Ishikawa (cell line): ENCODE results near the gene LSM14B.

Experiments used
- CEBPB ChIP-seq: IDR thresholded peaks from 2 replicates; pipeline ENCODE4 v1.6.1; 2012
- CREB1 ChIP-seq: IDR thresholded peaks from 2 replicates; pipeline ENCODE4 v1.6.1; 2012; ENCODE audit warnings: low read depth
- EGR1 ChIP-seq: IDR thresholded peaks from 2 replicates; pipeline ENCODE4 v1.6.1; 2012
- EP300 ChIP-seq: IDR thresholded peaks from 2 replicates; pipeline ENCODE4 v1.6.1; 2012; ENCODE audit warnings: borderline replicate concordance
- FOXM1 ChIP-seq: IDR thresholded peaks from 2 replicates; pipeline ENCODE4 v1.6.1; 2012; ENCODE audit warnings: low read depth, borderline replicate concordance
- MAX ChIP-seq: IDR thresholded peaks from 2 replicates; pipeline ENCODE4 v1.6.1; 2012
- NFIC ChIP-seq: IDR thresholded peaks from 2 replicates; pipeline ENCODE4 v1.6.1; 2012
- RAD21 ChIP-seq: IDR thresholded peaks from 2 replicates; pipeline ENCODE4 v1.6.1; 2012; ENCODE audit warnings: low read depth
- REST ChIP-seq: IDR thresholded peaks from 2 replicates; pipeline ENCODE4 v1.6.1; 2012; ENCODE audit warnings: low read depth, mild to moderate bottlenecking
- TAF1 ChIP-seq: IDR thresholded peaks from 2 replicates; pipeline ENCODE4 v1.6.1; 2012; ENCODE audit warnings: low read depth, mild to moderate bottlenecking
- TCF12 ChIP-seq: IDR thresholded peaks from 2 replicates; pipeline ENCODE4 v1.6.1; 2012; ENCODE audit warnings: low read depth
- TEAD4 ChIP-seq: IDR thresholded peaks from 2 replicates; pipeline ENCODE4 v1.6.1; 2012
- USF1 ChIP-seq: IDR thresholded peaks from 2 replicates; pipeline ENCODE4 v1.6.1; 2012
- YY1 ChIP-seq: IDR thresholded peaks from 2 replicates; pipeline ENCODE4 v1.6.1; 2012; ENCODE audit warnings: low read depth
- ZBTB7A ChIP-seq: IDR thresholded peaks from 2 replicates; pipeline ENCODE4 v1.6.1; 2012; ENCODE audit warnings: low read depth

The LSM14B gene

GRCh38 chr20:62138204-62138543 is 15.9 kb downstream of the LSM14B start:
- TF ChIP-seq CREB1 (no peak), REST (peak; percentile 50; the same call in 1 of the 2 replicates), EGR1 (no peak)

- TF ChIP-seq FOXM1, result no peak
- no peak for TF ChIP-seq USF1
- no peak for TF ChIP-seq TCF12
- TF ChIP-seq YY1, result no peak
- TF ChIP-seq TAF1, result no peak
- no peak for TF ChIP-seq EGR1
- no peak for TF ChIP-seq TEAD4
- TF ChIP-seq CREB1, result no peak
- no peak for TF ChIP-seq MAX
- TF ChIP-seq RAD21, result no peak
- TF ChIP-seq CEBPB, result no peak
- no peak for TF ChIP-seq ZBTB7A
- no peak for TF ChIP-seq EP300
- TF ChIP-seq NFIC, result no peak
- no peak for TF ChIP-seq REST
Observed at GRCh38 chr20:62138912-62139311, 16.6 kb downstream of the LSM14B start.

GRCh38 chr20:62139636-62140035 is 17.4 kb downstream of the LSM14B start:
- TF ChIP-seq CEBPB (no peak), FOXM1 (no peak), NFIC (no peak), REST (no peak), TAF1 (no peak), CREB1 (no peak), RAD21 (no peak), TEAD4 (no peak), TCF12 (no peak), ZBTB7A (no peak), USF1 (no peak), MAX (no peak)

GRCh38 chr20:62141043-62141396 is 18.7 kb downstream of the LSM14B start:
- TF ChIP-seq TEAD4 (no peak), NFIC (no peak), CEBPB (no peak), MAX (no peak), TAF1 (no peak), REST (no peak)
